Mammary epithelial cell (primary cell): Measurements from ENCODE around the gene BYSL.

Experiments
- CTCF ChIP-seq, 2 donors: IDR thresholded peaks in 1 of 2; conservative IDR thresholded peaks in 1 of 2; 2 replicates each; pipeline ENCODE4 v1.5.1; 2011 to 2012; ENCODE audit warnings: inconsistent platforms in 2 of 2, low read length in 2 of 2, mild to moderate bottlenecking in 2 of 2, control low read depth in 1 of 2, low read depth in 1 of 2; ENCODE audit not compliant: insufficient read depth in 1 of 2; ENCODE audit errors: extremely low read depth in 1 of 2
- EZH2 ChIP-seq: IDR thresholded peaks from 2 replicates; pipeline ENCODE4 v1.6.1; 2012; ENCODE audit warnings: low read length, inconsistent platforms, borderline replicate concordance

GRCh38 chr6:41966961-41967311, 45.6 kb downstream of the BYSL start:
- TF ChIP-seq CTCF (conservative IDR thresholded peaks at IDR 0.05 in 1 of 2, IDR thresholded peaks at IDR 0.05 in 1 of 2; ENCODE audit: extremely low read depth in 1 of 2, insufficient read depth in 1 of 2, low read depth in 1 of 2, low read length in 2 of 2) (no peak), EZH2 (no peak)
